Mammary epithelial cell (primary cell): Measurements from ENCODE around the gene ALG9.
"Not testable (repeated sequence)": the region's sequence is repeated elsewhere in the genome, so short reads cannot be mapped to it uniquely, and the experiment has no call there.

ENCODE experiments used
- CTCF ChIP-seq, 2 donors: IDR thresholded peaks in 1 of 2; conservative IDR thresholded peaks in 1 of 2; 2 replicates each; pipeline ENCODE4 v1.5.1; 2011 to 2012; ENCODE audit warnings: inconsistent platforms in 2 of 2, low read length in 2 of 2, mild to moderate bottlenecking in 2 of 2, control low read depth in 1 of 2, low read depth in 1 of 2; ENCODE audit not compliant: insufficient read depth in 1 of 2; ENCODE audit errors: extremely low read depth in 1 of 2
- EZH2 ChIP-seq: IDR thresholded peaks from 2 replicates; pipeline ENCODE4 v1.6.1; 2012; ENCODE audit warnings: low read length, inconsistent platforms, borderline replicate concordance

- TF ChIP-seq CTCF (conservative IDR thresholded peaks at IDR 0.05 in 1 of 2, IDR thresholded peaks at IDR 0.05 in 1 of 2; ENCODE audit: extremely low read depth in 1 of 2, insufficient read depth in 1 of 2, low read depth in 1 of 2, low read length in 2 of 2); EZH2: not testable (repeated sequence)
These were observed 13.7 kb upstream of the ALG9 start for GRCh38 chr11:111885053-111885452.
